Subcutaneous preadipocyte (primary cell): ENCODE data around the gene C10orf53. TPM values are rescaled to one million over a fixed set of nuclear protein-coding genes. Genes with fewer than 3 reads are reported as not detected.

Experiments
- total RNA-seq: library from RNA; depleted of rRNA; stranded (reverse); fragments of >200 nt; gene quantifications from 2 replicates; pipeline ENCODE4 v1.2.3, GENCODE V29; 2012

Gene C10orf53
- total RNA-seq: not detected in 2 replicates

GRCh38 chr10:49679480-49679893 is at the start of gene C10orf53:
Gene C10orf53 (plus strand): TSS chr10:49679651. CDS start chr10:49679698, 47 bp downstream.

Other genes starting within 250 kb of the C10orf53 start
- 9.6 and 9.9 TPM in 2 replicates for gene ERCC6, start 140.5 kb upstream of the C10orf53 start, total RNA-seq
- gene SLC18A3, start 69.3 kb upstream of the C10orf53 start, total RNA-seq: not detected in 2 replicates
- gene CHAT, start 65.6 kb upstream of the C10orf53 start, total RNA-seq: not detected in 2 replicates
- gene OGDHL, start 82.7 kb downstream of the C10orf53 start, total RNA-seq: 0.59 TPM in 1 of 2 replicates, not detected in the other